Suppressor macrophage (primary cell): ENCODE measurements around the gene SAP25.
"Not testable (repeated sequence)": the region's sequence is repeated elsewhere in the genome, so short reads cannot be mapped to it uniquely, and the experiment has no call there.

Experiments
- DNase-seq, 4 experiments: peaks; one replicate each; pipeline ENCODE4 v3.0.0-alpha.2; 2020 to 2022

Gene SAP25

DNA sequence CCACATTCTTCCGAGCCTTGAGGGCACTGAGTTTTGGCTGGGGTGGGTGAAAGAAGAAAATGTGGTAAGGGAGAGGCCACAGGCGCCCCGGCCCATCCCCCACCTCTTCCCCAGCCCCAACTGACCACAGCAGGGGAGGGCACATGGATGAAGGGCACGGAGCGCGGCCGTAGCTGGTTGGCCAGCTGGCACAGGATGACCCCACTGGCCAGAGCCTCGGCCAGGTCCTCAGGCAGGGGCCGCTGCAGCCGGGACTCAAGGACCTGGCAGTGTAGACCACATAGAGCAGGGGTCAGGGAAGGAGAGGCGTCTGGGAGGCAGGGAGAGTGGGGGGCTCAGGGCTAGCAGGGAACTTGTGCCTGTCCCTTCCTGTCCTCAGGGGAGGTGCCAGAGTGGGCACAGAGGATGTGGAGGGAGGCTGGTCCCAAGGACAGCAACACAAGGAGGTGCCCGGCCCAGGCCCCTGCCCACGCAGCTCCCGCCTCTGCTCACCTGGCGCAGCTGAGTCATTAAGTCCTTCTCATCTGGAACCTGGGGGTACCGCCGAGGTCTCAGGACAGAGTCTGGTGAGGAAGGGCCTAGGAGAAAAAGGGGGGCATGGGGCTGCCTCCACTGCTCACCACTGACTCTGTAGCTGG is 2.2 kb upstream of the SAP25 start:
- DNase-seq = no peak

DNA sequence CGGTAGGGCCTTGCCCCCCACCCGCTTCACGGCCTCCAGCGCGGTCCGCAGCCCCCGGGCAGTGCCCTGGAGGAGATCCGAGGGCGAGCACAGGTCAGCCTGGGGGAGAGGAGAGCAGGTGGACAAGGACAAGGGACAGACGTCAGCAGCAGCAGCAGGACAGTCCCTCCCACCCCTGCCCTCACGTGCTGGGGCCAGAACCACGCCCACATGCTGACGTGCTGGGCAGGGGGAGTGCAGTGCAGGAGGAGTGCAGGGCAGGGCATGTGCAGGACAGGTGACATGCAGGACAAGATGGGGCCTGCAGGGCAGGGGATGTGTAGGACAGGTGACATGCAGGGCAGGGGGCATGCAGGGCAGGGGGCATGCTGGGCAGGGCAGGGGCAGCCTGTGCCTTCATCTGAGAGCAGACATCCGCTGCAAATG is 1.5 kb upstream of the SAP25 start:
- DNase-seq = no peak

DNA sequence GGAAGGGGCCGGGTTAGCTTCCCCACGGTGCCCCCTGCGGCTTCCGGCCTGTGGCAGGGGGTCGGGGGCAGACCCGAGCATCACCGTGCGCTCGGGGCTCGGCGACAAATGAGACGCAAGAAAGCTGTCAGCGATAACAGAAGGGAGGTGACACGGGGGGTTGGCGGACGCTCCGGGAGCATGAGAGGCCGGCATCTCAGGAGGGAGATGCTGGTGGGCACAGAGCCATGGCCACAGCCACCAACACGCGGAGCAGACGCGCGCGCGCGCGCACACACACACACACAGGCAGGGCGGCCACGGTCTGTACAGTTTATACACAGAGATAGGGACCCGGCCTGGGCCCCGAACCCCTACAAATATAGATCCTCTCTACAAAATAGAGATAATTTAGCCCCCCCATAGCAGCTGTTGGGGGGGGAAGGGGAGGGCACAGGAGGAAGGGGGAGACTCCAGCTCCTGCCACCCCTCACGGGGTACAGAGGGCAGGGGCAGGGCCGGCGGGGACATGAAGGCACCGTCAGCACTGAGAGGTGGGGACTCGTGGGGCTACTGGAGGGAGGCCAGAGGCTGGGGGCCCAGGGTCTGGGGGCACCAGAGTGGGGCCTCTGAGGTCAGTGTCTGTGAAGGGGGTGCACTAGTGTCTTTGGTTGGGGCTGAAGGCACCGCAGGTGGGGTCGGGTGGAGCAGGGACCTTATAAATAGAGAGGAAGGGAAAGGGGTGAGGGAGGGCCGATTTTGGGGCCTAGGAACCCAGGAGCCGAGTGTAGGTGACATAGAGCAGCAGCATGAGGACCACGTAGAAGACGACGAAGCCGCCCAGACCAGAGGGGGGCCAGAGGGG is 884 bp upstream of the SAP25 start:
- no peak for DNase-seq

DNA sequence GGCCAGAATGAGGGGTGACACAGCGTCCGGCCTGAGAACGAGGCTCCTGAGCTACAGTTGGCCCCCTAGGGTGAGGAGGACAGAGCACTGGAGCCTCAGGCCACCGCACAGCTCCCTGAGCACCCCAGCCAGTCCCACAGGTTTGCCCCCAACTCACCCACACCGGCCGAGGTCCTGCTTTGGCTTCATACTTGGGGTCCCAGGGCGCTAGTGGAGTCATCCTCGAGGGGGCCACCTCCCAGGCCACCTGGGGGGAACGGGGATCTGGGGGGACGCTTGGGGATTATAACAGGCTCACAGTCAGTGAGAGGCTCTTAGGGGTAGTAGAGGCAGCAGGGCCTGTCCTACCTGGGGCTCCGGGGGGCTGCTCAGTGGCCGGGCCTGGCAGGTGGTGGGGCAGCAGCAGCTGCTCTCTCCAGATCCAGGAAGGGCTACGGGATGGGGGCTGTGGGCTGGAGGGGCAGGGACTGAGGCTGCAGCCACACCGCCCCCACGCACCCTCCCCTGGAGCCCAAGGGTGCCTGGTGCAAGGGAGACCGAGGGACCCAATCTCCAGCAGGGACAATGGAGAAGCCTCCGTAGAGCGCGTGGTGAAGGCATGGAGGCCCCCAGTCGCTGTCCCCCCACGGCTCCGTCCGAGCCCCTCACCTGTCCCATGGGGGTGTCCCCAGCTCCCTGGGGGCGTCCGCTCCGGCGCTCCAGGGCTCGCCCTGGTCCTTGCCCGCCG is 588 bp downstream of the SAP25 start:
- DNase-seq = no peak

DNA sequence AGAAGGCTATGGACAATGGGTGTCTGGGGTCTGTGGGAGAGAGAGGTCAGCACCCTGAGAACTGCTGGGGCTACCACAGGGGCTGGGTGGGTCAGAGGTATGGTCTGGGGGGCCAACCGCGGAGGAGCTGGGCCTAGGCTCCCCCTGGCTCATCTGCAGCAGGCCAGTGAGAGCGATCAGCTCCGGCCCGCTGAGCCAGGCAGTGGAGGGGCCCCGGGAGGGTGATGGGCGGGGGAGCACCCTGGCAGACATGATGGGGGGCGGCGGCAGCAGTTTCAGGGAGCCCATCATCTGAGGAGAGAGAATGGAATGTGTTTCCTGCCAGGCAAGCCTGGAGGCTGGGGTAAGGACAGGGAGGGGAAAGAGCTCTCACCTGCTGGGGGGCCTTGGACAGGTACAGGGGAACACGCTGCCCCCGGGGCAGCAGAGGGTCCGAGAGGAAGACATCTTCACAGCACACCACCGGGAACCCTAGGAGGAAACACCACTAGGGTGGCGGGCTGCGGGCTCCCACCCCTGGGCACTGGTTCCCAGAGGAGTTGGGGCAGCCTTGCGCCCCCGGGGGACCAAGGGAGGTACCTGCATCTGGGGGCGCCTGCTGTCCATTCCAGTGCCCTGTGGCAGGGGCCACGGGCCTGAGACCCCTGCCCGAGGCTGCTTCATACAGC is 1.3 kb downstream of the SAP25 start:
- no peak for DNase-seq

DNA sequence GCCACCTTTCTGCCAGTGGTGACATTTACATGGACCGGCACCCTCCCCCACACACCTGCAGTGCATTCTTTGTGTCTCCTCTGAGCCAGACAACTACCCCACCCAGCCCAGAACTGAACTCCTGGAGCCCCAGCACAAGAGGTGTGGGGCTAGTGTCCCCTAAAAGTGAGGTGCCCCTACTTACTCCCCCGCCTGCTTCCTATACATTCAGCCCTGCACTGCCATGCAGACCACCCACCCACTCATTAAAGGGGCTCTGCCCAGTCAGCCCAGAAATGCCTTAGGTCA is 1.9 kb downstream of the SAP25 start:
- no peak for DNase-seq

DNA sequence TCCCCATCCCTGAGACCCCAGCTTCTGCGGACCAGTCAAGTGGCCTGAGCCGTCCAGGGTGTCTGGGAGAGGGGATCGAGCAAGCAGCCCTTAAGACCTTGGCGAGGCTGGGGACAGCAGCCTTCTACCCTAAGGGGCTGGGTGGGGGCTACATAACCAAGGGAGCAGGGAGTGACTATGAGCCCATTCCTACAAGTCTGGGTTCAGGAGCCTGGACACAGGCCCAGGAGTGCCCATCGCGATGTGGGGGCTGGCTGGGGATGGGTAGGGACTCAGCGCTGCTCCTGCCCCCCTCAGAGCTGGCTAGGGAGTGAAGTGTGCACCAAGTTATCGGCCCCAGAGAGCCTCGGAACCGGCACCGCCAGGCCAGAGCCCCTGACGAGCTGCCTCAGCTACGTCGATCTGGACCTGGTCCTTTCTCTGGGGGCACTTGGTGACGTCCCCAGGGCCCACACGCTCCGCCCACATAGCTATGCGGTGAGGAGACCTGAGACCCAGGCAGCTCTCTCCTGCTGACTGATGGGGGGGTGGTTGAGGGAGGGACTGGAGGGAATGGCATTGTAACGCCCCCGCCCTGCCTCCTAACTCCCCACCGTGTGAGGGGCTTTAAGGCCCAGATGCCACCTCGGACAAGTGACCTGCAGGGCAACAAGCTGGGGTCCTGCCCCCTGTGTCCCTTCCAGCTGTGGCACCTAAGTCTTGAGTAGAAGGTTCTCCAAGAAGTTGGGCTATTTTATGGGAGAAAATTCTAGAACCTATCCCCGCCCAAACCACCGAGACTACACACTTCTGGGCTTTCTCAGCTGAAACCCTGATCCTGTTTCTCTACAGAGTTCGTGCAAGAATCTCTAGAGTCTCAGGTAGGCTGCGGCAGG is 2.5 kb downstream of the SAP25 start:
- DNase-seq = no peak

DNA sequence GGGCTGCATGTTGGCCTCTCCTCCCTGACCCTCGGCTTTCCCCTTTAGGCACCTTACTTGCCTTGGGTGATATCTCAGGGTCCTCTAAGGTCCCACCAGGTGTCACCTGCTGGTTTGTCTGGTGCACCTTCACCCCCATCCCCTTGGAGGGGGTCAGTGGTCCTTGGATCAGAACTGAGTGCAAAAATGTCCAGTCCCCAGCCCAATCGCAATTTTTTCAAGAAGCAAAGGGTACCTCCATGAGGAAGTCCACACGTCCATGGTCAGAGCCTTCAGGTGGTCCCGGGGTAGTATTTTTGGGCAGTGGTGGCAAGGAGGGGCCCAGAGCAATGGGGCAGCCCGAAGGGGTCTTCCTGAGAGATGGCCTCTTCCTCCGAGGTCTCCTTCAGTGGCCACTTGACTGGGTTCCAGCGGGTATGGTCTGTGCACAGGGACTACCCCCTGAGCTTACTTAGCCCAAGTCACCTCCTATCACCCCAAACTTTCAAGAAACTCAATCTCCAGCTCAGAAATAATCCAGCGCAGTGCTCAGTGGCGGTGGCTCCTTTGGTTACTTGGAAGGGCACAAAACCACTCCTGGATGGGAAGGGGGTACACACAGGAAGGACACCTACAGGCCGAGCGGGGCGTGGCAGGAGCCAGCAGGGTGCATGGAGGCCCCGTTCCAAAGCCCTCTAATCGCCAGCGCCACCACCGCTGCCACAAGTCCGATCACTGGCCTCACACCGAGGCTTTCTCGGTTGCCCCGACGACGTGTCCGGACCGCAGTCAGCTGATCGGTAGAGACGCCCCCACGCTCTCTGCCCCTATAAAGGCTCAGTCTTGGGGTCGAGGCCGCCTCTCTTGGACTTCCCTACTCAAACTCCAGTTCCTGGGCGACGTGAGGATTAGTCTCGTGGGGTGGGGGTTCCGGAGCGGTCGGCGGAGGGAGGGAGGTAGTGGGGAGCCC is 4.5 kb downstream of the SAP25 start:
- DNase-seq = peak; percentile 60 to 78 (median 70)

DNA sequence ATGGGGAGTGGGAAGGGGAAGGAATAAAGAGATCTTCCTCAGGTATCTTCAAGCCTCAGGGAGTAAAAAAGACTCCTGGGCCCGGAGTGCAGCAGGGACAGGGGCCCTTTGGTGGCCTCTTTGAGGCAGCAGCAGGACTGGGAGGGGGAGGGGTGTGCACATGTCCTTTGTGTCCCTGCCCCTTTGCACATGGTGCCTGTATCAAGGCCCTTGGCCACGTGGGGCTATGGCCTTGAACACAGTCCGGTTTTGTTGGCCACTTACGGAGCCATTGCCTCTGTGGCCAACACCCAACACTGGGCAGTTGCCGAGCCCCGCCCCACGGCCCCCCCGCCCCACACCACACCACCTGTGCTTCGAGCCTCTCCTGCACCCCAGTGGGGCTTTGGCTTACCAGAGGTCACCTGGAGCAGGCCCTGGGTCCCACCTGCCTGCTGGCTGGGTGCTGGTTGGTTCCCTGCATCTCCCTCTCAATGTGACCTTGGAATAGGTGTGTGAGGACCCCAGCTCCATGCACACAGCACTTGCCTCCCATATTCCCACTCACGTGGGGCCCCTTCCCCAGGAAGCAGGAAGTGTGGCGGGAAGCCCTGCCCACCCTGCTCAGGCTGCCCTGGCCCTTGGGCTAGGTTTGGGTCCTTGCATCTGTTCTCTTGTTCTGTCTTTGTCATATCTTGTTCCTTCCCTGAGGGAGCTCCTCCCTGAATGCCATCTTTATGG is 5.4 kb downstream of the SAP25 start:
- DNase-seq = no peak

DNA sequence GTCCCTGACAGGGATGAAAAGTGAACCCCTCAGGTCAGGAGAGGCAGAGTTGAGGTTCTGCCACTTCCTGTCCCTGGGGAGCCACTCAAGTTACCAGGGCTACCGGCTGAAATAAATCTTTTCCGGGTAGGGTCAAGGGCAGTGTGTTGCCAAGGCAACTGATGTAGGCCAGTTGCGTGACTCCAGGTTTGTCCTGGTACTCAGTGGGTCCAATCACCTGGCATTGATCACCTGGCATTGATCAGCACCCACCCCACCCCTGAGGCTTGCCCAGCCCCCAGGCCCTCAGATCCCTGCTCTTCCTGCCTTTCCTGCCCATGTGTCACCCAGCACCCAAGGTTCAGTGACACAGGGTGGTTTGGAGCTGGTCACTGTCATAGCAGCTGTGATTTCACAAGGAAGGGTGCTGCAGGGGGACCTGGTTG is 5.9 kb downstream of the SAP25 start:
- DNase-seq = no peak

DNA sequence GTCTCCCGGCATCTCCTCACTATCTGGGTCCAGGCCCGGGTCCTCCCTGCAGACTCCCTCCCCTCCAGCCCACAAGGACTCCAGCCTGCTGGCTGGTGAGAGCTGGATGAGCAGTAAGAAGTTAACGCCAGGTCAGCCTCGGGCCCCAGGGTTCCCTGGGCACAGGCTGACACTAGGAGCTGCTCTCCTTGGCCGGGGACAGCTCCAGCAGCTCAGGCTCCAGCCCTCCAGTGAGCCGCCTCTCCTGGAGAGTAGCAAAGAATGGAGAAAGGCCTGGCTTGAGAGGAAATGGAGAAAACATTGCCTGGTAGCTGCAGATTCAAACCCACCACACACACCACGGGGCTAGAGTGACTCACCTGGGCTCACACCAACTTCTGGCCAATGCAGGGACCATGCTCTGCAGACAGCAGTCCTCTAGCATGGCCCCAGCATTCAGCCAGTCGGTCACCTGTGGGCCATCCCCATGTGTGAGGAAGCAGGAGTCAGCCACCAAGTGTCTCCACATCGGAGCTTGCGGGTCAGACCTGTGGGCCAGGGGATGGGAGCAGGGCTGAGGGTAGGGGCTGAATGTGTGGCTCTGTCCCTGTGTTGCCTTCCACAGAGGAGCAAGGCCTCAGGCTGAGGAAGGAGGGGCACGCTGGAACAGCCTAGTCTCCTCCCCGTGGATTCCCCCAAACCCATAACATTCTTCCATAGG is 6.5 kb downstream of the SAP25 start:
- DNase-seq = peak in 1 of 4 experiments; percentile 24

DNA sequence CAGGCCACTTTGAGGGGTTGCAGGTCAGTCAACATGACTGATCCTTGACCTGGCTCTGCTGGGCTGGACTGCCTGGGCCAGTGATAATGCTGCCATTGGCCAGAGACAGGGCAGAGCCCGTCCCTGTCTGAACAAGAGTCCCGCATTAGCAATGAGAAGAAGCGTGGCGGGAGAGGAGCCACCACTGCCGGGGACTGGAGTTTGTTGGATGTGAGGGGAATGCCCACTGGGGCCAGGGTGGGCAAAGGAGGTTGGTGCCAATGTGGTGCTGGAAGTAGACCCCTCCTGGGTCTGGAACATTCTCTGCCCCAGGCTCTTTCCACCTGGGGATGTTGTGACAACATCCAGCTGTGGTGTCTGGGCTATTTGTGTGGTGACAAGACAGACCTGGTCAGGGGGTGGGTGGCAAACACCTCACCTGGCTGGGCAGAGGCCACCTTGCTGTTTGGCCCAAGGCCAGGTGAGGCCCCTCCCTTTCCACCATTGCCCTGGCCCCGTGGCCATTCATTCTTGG is 7.6 kb downstream of the SAP25 start:
- no peak for DNase-seq

DNA sequence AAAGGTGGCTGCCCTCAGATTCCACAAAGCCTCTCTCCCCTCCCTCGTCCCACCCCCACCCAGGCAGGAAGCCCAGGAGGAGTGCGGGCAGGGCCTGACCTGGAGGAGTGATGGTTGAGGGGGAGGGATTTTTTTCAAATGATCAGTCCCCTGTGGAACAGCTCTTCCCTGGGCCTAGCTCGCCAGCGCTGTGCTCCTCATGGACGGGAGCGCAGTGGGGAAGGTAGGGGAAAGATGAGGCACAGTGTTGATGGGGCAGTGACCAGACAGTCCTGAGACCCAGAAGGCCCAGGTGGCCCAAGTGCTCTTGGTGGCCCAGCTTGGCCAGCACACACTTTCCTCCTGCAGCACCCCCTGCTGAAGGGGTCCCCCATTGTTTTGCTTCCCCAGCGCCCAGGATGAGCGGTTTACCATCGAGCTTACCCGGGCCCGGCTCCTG is 8.5 kb downstream of the SAP25 start:
- no peak for DNase-seq

DNA sequence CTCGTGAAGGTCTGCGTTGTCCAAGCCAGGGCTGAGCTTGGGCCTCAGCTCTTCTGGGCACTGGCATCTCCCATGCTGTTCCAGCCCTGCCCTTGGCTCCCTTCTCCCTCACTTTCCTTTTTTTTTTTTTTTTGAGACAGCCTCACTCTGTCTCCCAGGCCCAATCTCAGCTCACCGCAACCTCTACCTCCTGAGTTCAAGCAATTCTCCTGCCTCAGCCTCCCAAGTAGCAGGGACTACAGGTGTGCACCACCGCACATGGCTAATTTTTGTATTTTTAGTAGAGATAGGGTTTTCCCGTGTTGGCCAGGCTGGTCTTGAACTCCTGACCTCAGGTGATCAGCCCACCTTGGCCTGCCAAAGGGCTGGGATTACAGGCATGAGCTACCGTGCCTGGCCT is 9.3 kb downstream of the SAP25 start:
- DNase-seq = not testable (repeated sequence)

DNA sequence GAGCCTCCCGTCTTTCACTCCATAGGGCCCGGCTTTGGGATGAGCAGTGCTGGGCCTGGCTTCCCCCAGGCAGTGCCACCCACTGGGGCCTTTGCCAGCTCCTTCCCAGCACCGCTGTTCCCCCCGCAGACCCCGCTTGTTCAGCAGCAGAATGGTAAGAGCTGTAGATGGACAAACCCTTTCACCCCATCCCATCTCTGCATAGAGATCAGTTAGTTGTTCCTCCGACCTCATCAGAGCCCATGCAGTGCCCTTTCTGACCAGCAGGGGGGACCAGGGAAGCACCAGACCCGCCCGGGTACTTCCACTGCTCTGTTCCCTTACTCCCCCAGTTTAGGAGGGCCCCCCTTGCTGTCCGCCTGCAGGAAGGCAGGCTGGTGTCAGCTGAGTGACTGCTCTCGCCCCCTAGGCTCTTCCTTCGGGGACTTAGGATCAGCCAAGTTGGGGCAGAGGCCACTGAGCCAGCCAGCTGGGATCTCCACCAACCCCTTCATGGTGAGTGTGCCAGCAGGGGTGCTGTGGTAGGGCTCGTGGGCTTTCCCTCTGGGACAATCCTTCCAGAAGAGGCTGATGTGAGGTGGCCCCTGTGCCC is 9.8 kb downstream of the SAP25 start:
- peak; percentile 74 to 92 (median 84) for DNase-seq

DNA sequence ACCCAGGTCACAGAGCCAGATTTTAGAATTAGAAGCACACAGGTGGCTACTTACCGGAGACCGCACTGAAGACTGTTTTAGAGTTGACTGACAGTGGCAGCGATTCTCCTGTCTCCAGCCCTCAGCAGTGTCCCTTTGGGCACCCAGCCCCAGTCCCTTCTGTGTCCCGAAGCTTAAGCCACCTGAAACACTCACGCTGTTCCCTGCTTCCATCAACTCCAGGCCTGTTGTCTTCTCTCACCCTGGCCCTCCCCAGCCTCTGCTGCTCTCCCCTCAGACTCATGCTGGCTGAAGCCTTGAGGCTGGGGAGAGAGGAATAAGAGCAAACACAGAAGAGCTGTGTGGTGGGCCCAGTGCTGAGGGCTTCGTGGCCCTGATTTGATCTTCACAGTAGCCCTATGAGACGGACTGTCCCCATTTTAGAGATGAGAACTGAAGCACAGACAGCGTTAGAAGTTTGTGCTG is 10.6 kb downstream of the SAP25 start:
- no peak for DNase-seq

DNA sequence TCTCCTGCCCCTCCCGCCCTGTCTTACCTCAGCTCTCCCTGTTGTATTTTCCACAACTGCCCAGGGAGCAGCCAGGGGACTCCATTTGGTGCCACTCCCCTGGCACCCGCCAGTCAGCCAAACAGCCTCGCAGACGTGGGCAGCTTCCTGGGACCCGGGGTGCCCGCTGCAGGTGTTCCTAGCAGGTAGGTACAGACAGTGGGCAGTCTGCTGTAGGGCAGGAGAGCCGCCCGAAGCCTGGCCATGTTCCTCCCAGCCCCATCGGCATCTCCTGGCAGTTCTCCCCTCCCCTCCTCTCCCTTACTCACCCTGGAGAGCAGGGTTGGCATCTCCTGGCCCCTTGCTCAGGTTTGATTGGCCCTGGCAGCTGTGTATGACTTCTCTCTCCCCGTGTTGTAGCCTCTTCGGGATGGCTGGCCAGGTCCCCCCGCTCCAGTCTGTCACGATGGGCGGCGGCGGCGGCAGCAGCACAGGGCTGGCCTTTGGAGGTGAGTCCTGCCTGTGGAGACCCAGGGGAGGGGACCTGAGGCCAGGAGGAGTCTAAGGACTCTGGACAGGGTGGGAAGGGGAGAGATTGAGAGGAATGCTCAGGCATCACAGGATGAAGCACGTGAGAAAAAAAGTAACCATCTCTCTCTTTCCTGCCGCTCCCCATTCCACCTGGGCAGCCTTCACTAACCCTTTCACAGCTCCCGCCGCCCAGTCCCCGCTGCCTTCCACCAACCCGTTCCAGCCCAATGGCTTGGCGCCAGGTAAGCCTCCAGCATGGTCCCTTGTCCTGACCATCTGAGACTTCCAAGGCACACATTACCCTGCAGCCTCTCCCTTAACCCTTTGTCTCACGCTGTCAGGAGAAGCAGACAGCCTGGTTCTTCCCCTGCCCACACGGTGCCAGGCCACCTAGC is 11.3 kb downstream of the SAP25 start:
- no peak for DNase-seq
